Coronary artery (tissue), 2 donors: Measurements from ENCODE around the gene SPINK9.

Experiments
- DNase-seq: peaks from one replicate; pipeline ENCODE4 v3.0.0-alpha.2; 2017; ENCODE audit warnings: low spot score
- H3K27ac ChIP-seq, 2 donors: fragments of 200-600 bp; sonication (generic); one replicate each; pipeline ENCODE4 v1.5.1; 2016 to 2019
- H3K4me3 ChIP-seq: fragments of 200-600 bp; sonication (generic); 2 replicates; pipeline ENCODE4 v1.5.1; 2016; ENCODE audit warnings: mild to moderate bottlenecking, moderate library complexity
- CTCF ChIP-seq: fragments of 200-600 bp; sonication (generic); IDR thresholded peaks from one replicate; pipeline ENCODE4 v1.5.1; 2019; ENCODE audit warnings: antibody characterized with exemption

SPINK9 gene

GRCh38 chr5:148382961-148383360, 47.6 kb downstream of the SPINK9 start:
- no peak for TF ChIP-seq CTCF
- peak overlapping the region; percentile 90 to 97 for H3K27ac ChIP-seq

GRCh38 chr5:148383564-148384379, 48.4 kb downstream of the SPINK9 start, which contains the start of gene FBXO38:
TSS of gene FBXO38 (plus strand) at chr5:148383958. CDS start at chr5:148394777, 10,819 bp downstream.
- DNase-seq, result peak; percentile 97
- Histone ChIP-seq H3K27ac (peak within 1 kb of the TSS; percentile 90 to 97), H3K4me3 (peak within 1 kb of the TSS; percentile 81)
- no peak for TF ChIP-seq CTCF

More at GRCh38 chr5:148382961-148383360, 47.6 kb downstream of the SPINK9 start:
- H3K4me3 ChIP-seq, result peak overlapping the region; percentile 81
- no peak for DNase-seq

- no peak for DNase-seq
- peak overlapping the region; percentile 90 to 97 for H3K27ac ChIP-seq
- no peak for TF ChIP-seq CTCF
- peak overlapping the region; percentile 81 for H3K4me3 ChIP-seq
These were observed 49.0 kb downstream of the SPINK9 start for GRCh38 chr5:148384380-148384737.

- H3K4me3 ChIP-seq, result peak overlapping the region; percentile 81
- no peak for DNase-seq
- peak overlapping the region in 1 of 2 donors; percentile 97 for H3K27ac ChIP-seq
- no peak for TF ChIP-seq CTCF
These were observed 49.7 kb downstream of the SPINK9 start for GRCh38 chr5:148385094-148385493.

- no peak for DNase-seq
- TF ChIP-seq CTCF, result no peak
- no peak overlapping the region for H3K27ac ChIP-seq
- no peak overlapping the region for H3K4me3 ChIP-seq
These were observed 50.7 kb downstream of the SPINK9 start for GRCh38 chr5:148386041-148386440.

- no peak for DNase-seq
- no peak for TF ChIP-seq CTCF
- Histone ChIP-seq H3K4me3 (no peak overlapping the region), H3K27ac (no peak overlapping the region)
These were observed 52.0 kb downstream of the SPINK9 start for GRCh38 chr5:148387325-148387724.

GRCh38 chr5:148388696-148389095, 53.3 kb downstream of the SPINK9 start:
- no peak overlapping the region for H3K27ac ChIP-seq
- no peak for TF ChIP-seq CTCF
- no peak overlapping the region for H3K4me3 ChIP-seq
- no peak for DNase-seq
